HepG2 (cell line): ENCODE measurements around the gene GLIPR1L2. TPM values are rescaled to one million over a fixed set of nuclear protein-coding genes. Genes with fewer than 3 reads are reported as not detected.

Experiments
- ATAC-seq: fragments of 200-7000 bp; cut with Tn5 transposase; 3 replicates; pipeline ENCODE4 v1.9.1; 2020; ENCODE audit warnings: mild to moderate bottlenecking, moderate library complexity
- BruUV-seq: library from RNA; stranded (reverse); fragments of 400-500 nt; replicated peaks from 2 replicates; lab custom pipeline; 2021; lab: Mats Ljungman, UMichigan
- CTCF ChIA-PET: fragments of 300-600 bp; formaldehyde crosslinking; extraction: SDS; loops from one replicate; lab custom pipeline; 2021; ENCODE audit warnings: low total read pairs, inconsistent platforms, low intra/inter-chr PET ratio; lab: Yijun Ruan, JAX
- POLR2A ChIA-PET: fragments of 350-600 bp; sonication (Branson Sonifier 250); formaldehyde crosslinking; loops from one replicate; lab custom pipeline; 2020; ENCODE audit warnings: antibody characterized with exemption, inconsistent platforms; lab: Yijun Ruan, JAX
- DNase-seq: peaks from one replicate; pipeline ENCODE4 v3.0.0-alpha.2; 2015; ENCODE audit warnings: low spot score
- FAIRE-seq: peaks from 3 replicates; lab custom pipeline; 2011; peaks lifted over from hg19 to GRCh38; lab: Jason Lieb, UNC
- H2AFZ ChIP-seq: one replicate; pipeline ENCODE4 v1.6.1; 2011; ENCODE audit warnings: low read length, inconsistent platforms
- H3K27ac ChIP-seq: fragments of 300-600 bp; 3 replicates; pipeline ENCODE4 v1.8.0; 2011; ENCODE audit warnings: mixed run types, mild to moderate bottlenecking, mixed read lengths, low read length, inconsistent platforms; ENCODE audit not compliant: insufficient read depth; ENCODE audit errors: extremely low read length
- H3K27me3 ChIP-seq, 2 experiments: fragments of 200-600 bp in 1 of 2; 2 replicates in 1 of 2; 3 replicates in 1 of 2; pipeline versions ENCODE4 v1.6.0 to v1.8.0; 2011; ENCODE audit warnings: low read length in 2 of 2, mild to moderate bottlenecking in 2 of 2, moderate library complexity in 2 of 2, inconsistent platforms in 1 of 2; ENCODE audit not compliant: insufficient read depth in 2 of 2, control insufficient read depth in 1 of 2
- H3K36me3 ChIP-seq, 2 experiments: fragments of 200-600 bp in 1 of 2; replicated peaks in 1 of 2; 2 replicates in 1 of 2; 3 replicates in 1 of 2; pipeline versions ENCODE4 v1.5.1 to v1.8.0; 2011; ENCODE audit warnings: low read length in 2 of 2, inconsistent platforms in 1 of 2; ENCODE audit not compliant: insufficient read depth in 2 of 2, control insufficient read depth in 1 of 2
- H3K4me1 ChIP-seq: 2 replicates; pipeline ENCODE4 v1.5.1; 2012; ENCODE audit warnings: low read length, inconsistent platforms; ENCODE audit not compliant: insufficient read depth
- H3K4me2 ChIP-seq: 2 replicates; pipeline ENCODE4 v1.6.0; 2011; ENCODE audit warnings: low read depth, low read length, inconsistent platforms
- H3K4me3 ChIP-seq, 3 experiments: fragments of 200-600 bp in 1 of 3; sonication (generic), shearing (Covaris generic) in 1 of 3; replicated peaks in 1 of 3; 2 replicates each; pipeline ENCODE4 v1.5.1; 2011 to 2016; ENCODE audit warnings: low read length in 3 of 3, inconsistent platforms in 2 of 3, low read depth in 2 of 3, mild to moderate bottlenecking in 2 of 3, control low read depth in 1 of 3, mixed read lengths in 1 of 3; ENCODE audit not compliant: insufficient read depth in 1 of 3
- H3K79me2 ChIP-seq: one replicate; pipeline ENCODE4 v1.6.1; 2011; ENCODE audit warnings: low read length, inconsistent platforms; ENCODE audit not compliant: insufficient read depth
- H3K9ac ChIP-seq: 2 replicates; pipeline ENCODE4 v1.6.0; 2011; ENCODE audit warnings: mild to moderate bottlenecking, low read depth, low read length, inconsistent platforms; ENCODE audit not compliant: insufficient read depth
- H3K9me3 ChIP-seq: 2 replicates; pipeline ENCODE4 v1.5.1; 2012; ENCODE audit warnings: mild to moderate bottlenecking, low read length
- H4K20me1 ChIP-seq: 2 replicates; pipeline ENCODE4 v1.6.0; 2011; ENCODE audit warnings: inconsistent platforms, mild to moderate bottlenecking, low read length, moderate library complexity; ENCODE audit not compliant: insufficient read depth
- ATF7 ChIP-seq, 2 experiments: fragments of 450-650 bp in 1 of 2; sonication (generic) in 1 of 2; formaldehyde crosslinking in 1 of 2; IDR thresholded peaks; 2 replicates each; pipeline versions ENCODE4 v1.4.0 to v1.6.1; 2016 to 2020; ENCODE audit warnings: antibody characterized with exemption in 1 of 2, mild to moderate bottlenecking in 1 of 2, missing genetic modification reagents in 1 of 2
- FOSL2 ChIP-seq: sonication (generic); formaldehyde crosslinking; IDR thresholded peaks from 2 replicates; pipeline ENCODE4 v1.4.0; 2020; ENCODE audit warnings: missing genetic modification reagents
- HNRNPLL ChIP-seq: fragments of 200-400 bp; formaldehyde crosslinking; IDR thresholded peaks from 2 replicates; pipeline ENCODE4 v1.6.1; 2017; ENCODE audit warnings: mild to moderate bottlenecking, low read depth, low read length; ENCODE audit not compliant: poor library complexity, severe bottlenecking
- JUND ChIP-seq: sonication (generic); formaldehyde crosslinking; IDR thresholded peaks from 2 replicates; pipeline ENCODE4 v1.8.0; 2022; ENCODE audit warnings: mild to moderate bottlenecking, missing genetic modification reagents
- RAD21 ChIP-seq: fragments of 450-650 bp; formaldehyde crosslinking; IDR thresholded peaks from 2 replicates; pipeline ENCODE4 v1.5.0; 2020; ENCODE audit warnings: mild to moderate bottlenecking
- SNRNP70 ChIP-seq: fragments of 200-400 bp; formaldehyde crosslinking; IDR thresholded peaks from 2 replicates; pipeline ENCODE4 v1.6.1; 2017; ENCODE audit warnings: mild to moderate bottlenecking, low read depth, low read length, moderate library complexity
- SP4 ChIP-seq: sonication (generic); formaldehyde crosslinking; IDR thresholded peaks from 2 replicates; pipeline ENCODE4 v1.8.1; 2023; ENCODE audit warnings: mild to moderate bottlenecking, missing genetic modification reagents
- STAG1 ChIP-seq: sonication (generic); formaldehyde crosslinking; IDR thresholded peaks from 2 replicates; pipeline ENCODE4 v1.4.0; 2020; ENCODE audit warnings: missing genetic modification reagents
- ZBTB21 ChIP-seq: sonication (generic); formaldehyde crosslinking; IDR thresholded peaks from 2 replicates; pipeline ENCODE4 v1.4.0; 2020; ENCODE audit warnings: missing genetic modification reagents
- ZKSCAN1 ChIP-seq: fragments of 150-350 bp; IDR thresholded peaks from 2 replicates; pipeline ENCODE4 v1.6.1; 2014; ENCODE audit warnings: low read length
- ZMYM3 ChIP-seq: sonication (generic); formaldehyde crosslinking; IDR thresholded peaks from 2 replicates; pipeline ENCODE4 v1.5.1; 2020; ENCODE audit warnings: mild to moderate bottlenecking, missing genetic modification reagents
- ZNF17 ChIP-seq: sonication (generic); formaldehyde crosslinking; IDR thresholded peaks from 2 replicates; pipeline ENCODE4 v1.5.0; 2020; ENCODE audit warnings: mild to moderate bottlenecking, missing genetic modification reagents
- ZNF350 ChIP-seq: sonication (generic); formaldehyde crosslinking; IDR thresholded peaks from 2 replicates; pipeline ENCODE4 v1.4.0; 2020; ENCODE audit warnings: mild to moderate bottlenecking, low read depth, missing genetic modification reagents, borderline replicate concordance
- ZNF501 ChIP-seq: sonication (generic); formaldehyde crosslinking; IDR thresholded peaks from 2 replicates; pipeline ENCODE4 v1.5.1; 2020; ENCODE audit warnings: mild to moderate bottlenecking, moderate library complexity, missing genetic modification reagents
- ZNF616 ChIP-seq: sonication (generic); formaldehyde crosslinking; IDR thresholded peaks from 2 replicates; pipeline ENCODE4 v1.5.0; 2020; ENCODE audit warnings: low read depth, mild to moderate bottlenecking, missing genetic modification reagents
- ZNF660 ChIP-seq: sonication (generic); formaldehyde crosslinking; IDR thresholded peaks from 2 replicates; pipeline ENCODE4 v1.5.1; 2020; ENCODE audit warnings: mild to moderate bottlenecking, low read depth, missing genetic modification reagents, borderline replicate concordance
- ZNF674 ChIP-seq: sonication (generic); formaldehyde crosslinking; IDR thresholded peaks from 2 replicates; pipeline ENCODE4 v1.5.0; 2020; ENCODE audit warnings: low read depth, mild to moderate bottlenecking, missing genetic modification reagents
- ZNF709 ChIP-seq: sonication (generic); formaldehyde crosslinking; IDR thresholded peaks from 2 replicates; pipeline ENCODE4 v1.5.0; 2020; ENCODE audit warnings: mild to moderate bottlenecking, missing genetic modification reagents
- ZNF747 ChIP-seq: sonication (generic); formaldehyde crosslinking; IDR thresholded peaks from 2 replicates; pipeline ENCODE4 v1.8.1; 2023; ENCODE audit warnings: missing genetic modification reagents, mild to moderate bottlenecking, borderline replicate concordance
- ZNF883 ChIP-seq: sonication (generic); formaldehyde crosslinking; IDR thresholded peaks from 2 replicates; pipeline ENCODE4 v1.5.1; 2020; ENCODE audit warnings: mild to moderate bottlenecking, missing genetic modification reagents; ENCODE audit errors: not compliant biosample characterization
- WGBS: methylation state at CpG from one replicate; pipeline ENCODE4 v1.1.6; 2017; ENCODE audit warnings: low lambda C conversion rate; 5-methylcytosine and 5-hydroxymethylcytosine counted together
- in situ Hi-C: cut with HindIII; loops from 2 replicates; pipeline ENCODE4 v1.10.0; 2017; ENCODE audit warnings: low pct_unique_long_range_greater_than_20kb; ENCODE audit not compliant: extremely low pct_ligation_motif_present
- intact Hi-C: fragments of 100-400 bp; cut with micrococcal nuclease; formaldehyde crosslinking; loops from one replicate; pipeline ENCODE4 v1.10.0; 2022; ENCODE audit not compliant: unreplicated experiment
- polyA plus RNA-seq, 8 experiments: library from polyadenylated mRNA; depleted of rRNA in 3 of 8; stranded (reverse) in 7 of 8; unstranded in 1 of 8; fragments of >200 nt; fragmentation: Illumina TruSeq in 4 of 8; extraction: Trizol in 4 of 8; gene quantifications; 2 replicates each; pipeline versions ENCODE4 v1.2.1 to v1.2.3, GENCODE V29; 2011 to 2016; ENCODE audit warnings: low read depth in 4 of 8, missing spikeins in 1 of 8, mixed read lengths in 1 of 8; ENCODE audit not compliant: insufficient read depth in 1 of 8
- total RNA-seq, 5 experiments: library from RNA; depleted of rRNA; stranded (reverse); fragments of >200 nt; fragmentation: Illumina TruSeq; extraction: Trizol; gene quantifications; 2 replicates each; pipeline ENCODE4 v1.2.3, GENCODE V29; 2016; ENCODE audit warnings: low read depth in 1 of 5
- TF ChIP-seq, protein P1 (sequence below): IDR thresholded peaks from 2 replicates; pipeline ENCODE4 v1.6.1; 2012; ENCODE audit warnings: inconsistent platforms
- TF ChIP-seq, protein P2 (sequence below): sonication (generic); formaldehyde crosslinking; conservative IDR thresholded peaks from 2 replicates; pipeline ENCODE4 v1.8.0; 2022; ENCODE audit warnings: low read depth, missing genetic modification reagents

Gene GLIPR1L2
- total and polyA plus RNA-seq, 2 of the 13 experiments (the other 11 are each of a cell fraction or from before 2014, with no cell fraction given) = not detected

DNA sequence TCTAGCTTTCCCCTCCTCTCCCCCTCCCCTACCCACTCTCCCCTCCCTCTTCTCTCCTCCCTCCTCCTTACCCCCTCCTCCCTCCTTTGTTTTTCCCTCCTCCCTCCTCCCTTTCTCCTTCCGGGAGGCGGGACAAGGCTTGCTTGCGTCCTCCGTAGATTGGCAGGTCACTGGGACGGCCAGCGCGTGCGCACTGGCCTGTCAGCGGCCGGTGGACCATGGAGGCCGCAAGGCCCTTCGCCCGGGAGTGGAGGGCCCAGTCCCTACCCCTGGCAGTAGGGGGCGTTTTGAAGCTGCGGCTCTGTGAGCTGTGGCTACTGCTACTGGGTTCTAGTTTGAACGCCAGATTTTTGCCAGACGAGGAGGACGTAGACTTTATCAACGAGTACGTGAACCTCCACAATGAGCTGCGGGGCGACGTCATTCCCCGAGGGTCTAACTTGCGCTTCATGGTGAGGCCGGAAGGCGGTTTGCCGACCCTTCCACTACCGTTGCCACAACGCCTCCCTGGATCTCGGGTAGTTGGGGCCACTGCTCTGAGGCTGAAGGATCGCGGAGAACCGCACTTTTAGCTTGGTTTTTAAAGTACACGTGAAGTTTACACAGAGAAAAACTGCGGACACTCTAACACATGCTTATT is at the start of gene GLIPR1L2 (continued):
- TF ChIP-seq ZNF616 (CRISPR knock-in tag) (no peak), ATF7 (IDR thresholded peaks at IDR 0.05) (0 out of 2 replicates have a peak, but pooled peaks have one; percentile 15), ATF7 (CRISPR knock-in tag; IDR thresholded peaks at IDR 0.05) (no peak), ZNF501 (no peak), RAD21 (CRISPR knock-in tag) (peak; percentile 43; the same call in 1 of the 2 replicates), STAG1 (CRISPR knock-in tag) (peak; percentile 46), ZNF674 (CRISPR knock-in tag) (no peak)
- TF ChIP-seq, protein P1, sequence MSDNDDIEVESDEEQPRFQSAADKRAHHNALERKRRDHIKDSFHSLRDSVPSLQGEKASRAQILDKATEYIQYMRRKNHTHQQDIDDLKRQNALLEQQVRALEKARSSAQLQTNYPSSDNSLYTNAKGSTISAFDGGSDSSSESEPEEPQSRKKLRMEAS = 0 out of 2 replicates have a peak, but pooled peaks have one; percentile 14
- TF ChIP-seq, all 625 proteins: peak for 19

DNA sequence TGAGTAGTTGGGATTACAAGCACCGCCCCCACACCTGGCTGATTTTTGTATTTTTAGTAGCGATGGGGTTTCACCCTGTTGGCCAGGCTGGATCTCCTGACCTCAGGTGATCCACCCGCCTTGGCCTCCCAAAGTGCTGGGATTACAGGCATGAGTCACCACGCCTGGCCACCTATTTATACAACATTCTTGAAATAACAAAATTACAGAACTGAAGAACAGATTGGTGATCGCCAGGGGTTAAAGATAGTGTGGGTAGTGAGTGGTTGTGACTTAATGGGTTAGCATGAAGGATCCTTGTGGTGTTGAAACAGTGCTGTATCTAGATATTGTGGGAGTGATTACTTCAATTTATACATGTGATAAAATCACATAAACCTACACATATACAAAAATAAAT is 49.0 kb upstream of the GLIPR1L2 start:
- H3K4me1 ChIP-seq = no peaks in the 10 kb centered on the region
- TF ChIP-seq ZNF616 (CRISPR knock-in tag) = no peak
- TF ChIP-seq HNRNPLL = no peak
- TF ChIP-seq ZNF883 = no peak
- TF ChIP-seq, protein P2, sequence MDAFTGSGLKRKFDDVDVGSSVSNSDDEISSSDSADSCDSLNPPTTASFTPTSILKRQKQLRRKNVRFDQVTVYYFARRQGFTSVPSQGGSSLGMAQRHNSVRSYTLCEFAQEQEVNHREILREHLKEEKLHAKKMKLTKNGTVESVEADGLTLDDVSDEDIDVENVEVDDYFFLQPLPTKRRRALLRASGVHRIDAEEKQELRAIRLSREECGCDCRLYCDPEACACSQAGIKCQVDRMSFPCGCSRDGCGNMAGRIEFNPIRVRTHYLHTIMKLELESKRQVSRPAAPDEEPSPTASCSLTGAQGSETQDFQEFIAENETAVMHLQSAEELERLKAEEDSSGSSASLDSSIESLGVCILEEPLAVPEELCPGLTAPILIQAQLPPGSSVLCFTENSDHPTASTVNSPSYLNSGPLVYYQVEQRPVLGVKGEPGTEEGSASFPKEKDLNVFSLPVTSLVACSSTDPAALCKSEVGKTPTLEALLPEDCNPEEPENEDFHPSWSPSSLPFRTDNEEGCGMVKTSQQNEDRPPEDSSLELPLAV (CRISPR knock-in tag) = no peak
- no peak for TF ChIP-seq ZNF709
- TF ChIP-seq ZNF350 (CRISPR knock-in tag) = no peak
- TF ChIP-seq ZKSCAN1 = no peak
- no peak for TF ChIP-seq ZBTB21 (CRISPR knock-in tag)
- TF ChIP-seq ZNF660 (CRISPR knock-in tag) = no peak
- TF ChIP-seq SP4 (CRISPR knock-in tag) = no peak
- TF ChIP-seq JUND (CRISPR knock-in tag) = no peak
- no peak for TF ChIP-seq ZNF747 (CRISPR knock-in tag)
- no peak for TF ChIP-seq ZNF17 (CRISPR knock-in tag)
- no peak for TF ChIP-seq ZMYM3
- TF ChIP-seq SNRNP70 = no peak
- no peak for TF ChIP-seq FOSL2 (CRISPR knock-in tag)

More for the DNA sequence above, 49.0 kb upstream of the GLIPR1L2 start:
- no peak overlapping the region for H3K9ac ChIP-seq
- ATAC-seq (no peak), DNase-seq (no peak), FAIRE-seq (no peak)
- in situ Hi-C loops = no loop called here
- WGBS = 7% methylated on average over 4 of the region's 5 CpGs
- ChIA-PET CTCF (no interaction called here), POLR2A (no interaction called here)
- no peak overlapping the region for H2AFZ ChIP-seq
- no peaks in the 10 kb centered on the region for H3K27me3 ChIP-seq
- no peak overlapping the region for H3K27ac ChIP-seq
- H3K4me3 ChIP-seq = no peak overlapping the region
- no peak overlapping the region for H3K4me2 ChIP-seq
- no TSS peak for BruUV-seq
- no peaks in the 10 kb centered on the region for H3K79me2 ChIP-seq
- no peaks in the 10 kb centered on the region for H3K36me3 ChIP-seq
- H3K9me3 ChIP-seq = no peaks in the 10 kb centered on the region
- intact Hi-C loops = no loop called here
- H4K20me1 ChIP-seq = no peaks in the 10 kb centered on the region
